ELR (cell line): ENCODE data around the gene RABAC1.

Experiments
- DNase-seq: peaks from one replicate; pipeline ENCODE4 v3.0.0-alpha.2; 2015; ENCODE audit warnings: low read depth

Gene RABAC1

DNA sequence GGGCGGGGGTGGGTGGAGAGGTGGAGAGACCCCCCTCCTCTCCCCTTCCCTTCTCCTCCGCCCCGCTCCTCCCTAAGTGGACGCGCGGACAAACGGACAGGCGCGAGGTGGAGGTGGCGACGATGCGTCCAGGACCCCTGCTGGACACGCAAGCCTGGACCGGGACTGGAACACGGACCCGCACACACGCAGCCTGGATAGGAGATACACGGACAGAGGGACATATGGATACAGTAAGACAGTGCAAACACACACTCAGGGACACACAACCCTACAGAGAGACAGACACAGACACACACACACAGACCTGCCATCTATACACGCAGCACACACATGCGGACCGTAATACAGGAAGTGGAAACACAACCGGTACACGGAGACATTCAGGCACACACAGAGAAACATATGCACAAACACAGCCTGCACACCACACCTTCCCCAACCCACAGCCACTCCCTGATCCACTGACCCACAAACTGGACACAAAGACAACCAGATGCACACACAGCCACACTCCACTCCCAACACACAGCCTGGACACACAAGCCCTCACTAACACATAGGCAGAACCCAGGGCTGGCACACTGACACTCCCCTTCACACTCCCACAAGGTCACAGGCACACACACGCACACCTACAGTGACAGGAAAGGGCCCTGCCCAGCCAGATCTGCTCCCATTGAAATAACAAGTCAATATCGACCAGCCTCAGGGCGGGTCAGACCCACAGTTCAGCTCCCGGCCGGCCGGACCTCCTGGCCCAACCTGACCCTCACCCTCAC, 30.2 kb downstream of the RABAC1 start:
- DNase-seq = no peak

DNA sequence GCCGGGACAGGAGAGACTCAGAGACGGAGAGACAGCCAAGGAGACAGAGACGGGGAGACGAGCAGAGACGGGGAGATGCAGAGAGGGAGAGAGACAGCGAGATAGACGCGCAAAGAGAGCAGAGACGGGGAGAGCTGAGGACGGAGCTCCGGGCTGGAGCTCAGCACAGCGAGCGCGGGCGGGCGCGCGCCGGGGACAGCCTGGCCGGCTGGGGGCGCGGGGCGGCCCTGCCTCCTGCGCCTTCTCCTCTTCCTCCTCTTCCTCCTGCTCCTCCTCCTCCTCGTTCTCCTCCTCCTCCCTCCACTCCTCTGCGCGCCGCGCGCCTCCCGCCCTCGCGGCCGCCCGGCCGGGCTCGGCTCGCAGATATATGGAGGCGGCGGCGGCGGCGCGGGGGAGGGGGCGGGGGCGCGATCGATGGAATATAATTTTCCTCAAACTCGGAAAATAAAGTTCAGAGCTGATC, 30.9 kb downstream of the RABAC1 start, which contains the start of gene ERFL:
Gene ERFL (minus strand): TSS at position 229 of the 463 bp plus-strand sequence. CDS start 15,530 bp downstream, outside the sequence.
- DNase-seq = no peak

DNA sequence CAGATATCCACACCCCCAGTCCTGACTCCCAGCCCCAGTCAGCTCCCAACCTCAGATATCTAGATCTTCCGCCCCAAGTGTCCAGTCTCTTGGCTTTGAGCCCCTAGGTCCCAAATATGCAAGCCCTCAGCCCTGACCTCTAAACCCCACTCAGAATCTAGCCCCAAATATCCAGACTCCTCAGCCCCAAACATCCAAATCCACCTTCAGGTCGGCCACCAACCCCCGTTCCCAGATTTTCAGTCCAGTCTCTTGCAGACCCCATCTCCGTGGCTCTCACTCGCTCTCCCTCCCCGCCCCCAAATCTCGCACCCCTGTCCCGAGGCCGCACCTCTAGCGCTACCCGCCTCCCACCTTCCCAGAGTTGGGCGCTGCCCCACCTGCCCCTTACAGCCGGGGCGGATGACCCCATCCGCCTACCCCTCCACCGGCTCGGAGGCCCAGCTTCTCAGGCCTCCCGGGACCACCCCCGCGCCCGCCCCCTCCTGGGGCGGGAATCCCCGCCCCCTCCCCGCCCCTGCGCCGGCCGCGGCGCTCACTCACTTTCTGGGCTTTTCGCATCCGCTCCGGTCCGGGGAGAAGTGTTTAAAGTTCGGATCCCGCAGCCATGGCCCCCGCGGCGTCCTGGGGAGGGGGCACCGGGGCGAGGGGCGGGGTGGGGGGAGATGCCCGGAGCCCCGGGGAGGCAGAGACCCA, 31.5 kb downstream of the RABAC1 start:
- DNase-seq = no peak

DNA sequence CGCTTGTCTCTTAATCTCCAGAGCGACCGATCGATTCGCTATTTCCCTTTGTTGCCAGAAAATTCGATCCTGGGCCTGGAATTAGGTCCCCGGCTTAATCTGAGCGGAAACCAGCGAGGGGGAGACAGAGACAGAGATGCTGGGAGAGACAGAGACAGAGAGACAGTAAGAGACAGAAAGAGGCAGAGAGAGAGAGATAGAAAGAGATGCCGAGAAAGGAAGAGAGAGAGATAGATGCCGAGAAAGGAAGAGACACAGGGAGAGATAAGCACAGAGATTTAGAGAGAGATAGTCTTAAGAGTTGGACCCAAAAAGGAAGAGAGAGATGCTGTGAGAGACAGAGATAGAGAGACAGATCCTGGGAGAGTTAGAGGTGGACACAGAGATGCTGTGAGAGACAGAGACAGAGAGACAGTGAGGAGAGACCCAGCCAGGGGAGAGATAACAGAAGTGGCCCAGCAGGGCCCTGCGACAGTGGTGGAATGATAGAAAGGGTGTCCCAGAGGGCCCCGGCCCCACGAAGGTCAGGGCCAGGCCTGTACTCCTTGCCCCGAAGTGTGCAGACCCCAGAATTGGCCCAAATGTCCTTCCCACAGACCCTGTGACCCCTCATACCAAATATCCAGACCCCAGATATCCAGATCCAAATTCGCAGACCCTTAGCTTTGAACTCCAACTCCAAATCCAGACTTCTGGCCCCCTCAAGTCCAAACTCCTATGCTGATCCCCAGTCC, 32.2 kb downstream of the RABAC1 start:
- DNase-seq = no peak

DNA sequence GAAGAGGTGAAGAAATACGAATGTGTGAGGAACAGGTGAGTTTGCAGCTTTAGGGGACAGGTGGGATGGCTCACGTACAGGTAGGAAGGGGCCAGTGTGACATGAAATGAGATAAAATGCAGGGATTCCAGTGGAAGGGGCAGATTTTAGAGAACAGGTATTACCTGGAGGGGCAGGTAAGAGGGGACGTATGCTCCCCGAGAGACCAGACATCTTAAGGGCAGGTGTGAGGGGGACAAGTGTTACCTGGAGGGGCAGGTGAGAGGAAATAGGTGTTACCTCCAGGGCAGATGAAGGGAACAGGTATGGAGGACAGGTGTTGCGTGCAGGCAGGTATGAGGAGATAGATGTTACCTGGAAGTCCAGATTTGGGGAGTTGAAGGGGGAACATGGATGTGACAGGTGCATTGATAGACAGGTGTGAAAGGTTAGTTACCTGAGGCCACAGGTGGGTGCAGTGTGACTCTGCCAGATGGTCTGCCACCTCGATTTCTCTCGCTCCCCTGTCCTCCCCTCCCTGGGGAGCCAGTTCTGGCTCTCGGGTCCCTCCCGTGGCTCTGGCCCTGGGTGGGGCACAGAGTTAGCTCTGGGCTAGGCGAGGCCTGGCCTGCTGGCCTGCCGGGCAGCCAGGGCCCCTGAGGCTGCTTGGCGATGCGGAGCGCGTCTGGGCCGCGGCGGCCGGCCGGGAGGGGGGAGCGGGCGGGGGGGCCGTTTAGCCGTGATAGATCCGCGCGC, 32.9 kb downstream of the RABAC1 start:
- DNase-seq = no peak

DNA sequence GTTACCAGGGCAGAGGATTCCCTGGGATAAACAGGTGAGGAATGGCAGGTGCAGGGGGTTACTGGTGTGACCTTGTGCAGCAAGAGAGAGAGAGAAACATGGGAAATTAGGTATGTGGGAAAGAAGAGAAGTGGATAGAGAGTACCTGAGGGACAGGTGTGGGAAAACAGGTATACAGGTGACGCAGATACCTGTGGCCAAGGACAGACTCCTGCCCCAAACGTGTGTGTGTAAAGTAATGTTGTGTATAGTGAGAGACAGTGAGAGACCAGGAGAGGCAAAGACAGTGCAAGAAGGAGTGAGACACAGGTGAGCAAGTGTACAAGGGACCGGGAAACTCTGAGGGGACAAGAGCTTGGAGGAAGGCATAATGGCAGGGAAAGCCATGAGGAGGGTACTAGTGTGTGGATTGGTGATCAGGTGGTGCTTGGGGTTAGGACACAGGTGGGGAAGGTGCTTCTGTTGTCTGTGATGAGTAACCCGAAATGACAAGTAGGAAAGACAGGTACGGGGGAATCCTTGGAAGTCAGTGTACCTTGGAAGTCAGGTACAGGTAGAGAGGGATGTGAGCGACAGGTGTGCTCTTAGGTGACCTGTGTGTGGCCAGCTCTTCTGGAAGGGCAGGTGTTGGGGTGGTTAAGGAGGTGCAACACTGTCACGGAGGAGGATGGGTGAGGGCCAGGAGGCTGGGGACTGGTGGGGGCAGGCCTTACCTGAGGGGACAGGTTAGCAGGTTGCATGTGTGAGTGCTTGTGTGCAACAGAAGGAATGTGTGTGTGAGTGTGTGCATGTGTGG, 33.7 kb downstream of the RABAC1 start:
- DNase-seq = no peak

DNA sequence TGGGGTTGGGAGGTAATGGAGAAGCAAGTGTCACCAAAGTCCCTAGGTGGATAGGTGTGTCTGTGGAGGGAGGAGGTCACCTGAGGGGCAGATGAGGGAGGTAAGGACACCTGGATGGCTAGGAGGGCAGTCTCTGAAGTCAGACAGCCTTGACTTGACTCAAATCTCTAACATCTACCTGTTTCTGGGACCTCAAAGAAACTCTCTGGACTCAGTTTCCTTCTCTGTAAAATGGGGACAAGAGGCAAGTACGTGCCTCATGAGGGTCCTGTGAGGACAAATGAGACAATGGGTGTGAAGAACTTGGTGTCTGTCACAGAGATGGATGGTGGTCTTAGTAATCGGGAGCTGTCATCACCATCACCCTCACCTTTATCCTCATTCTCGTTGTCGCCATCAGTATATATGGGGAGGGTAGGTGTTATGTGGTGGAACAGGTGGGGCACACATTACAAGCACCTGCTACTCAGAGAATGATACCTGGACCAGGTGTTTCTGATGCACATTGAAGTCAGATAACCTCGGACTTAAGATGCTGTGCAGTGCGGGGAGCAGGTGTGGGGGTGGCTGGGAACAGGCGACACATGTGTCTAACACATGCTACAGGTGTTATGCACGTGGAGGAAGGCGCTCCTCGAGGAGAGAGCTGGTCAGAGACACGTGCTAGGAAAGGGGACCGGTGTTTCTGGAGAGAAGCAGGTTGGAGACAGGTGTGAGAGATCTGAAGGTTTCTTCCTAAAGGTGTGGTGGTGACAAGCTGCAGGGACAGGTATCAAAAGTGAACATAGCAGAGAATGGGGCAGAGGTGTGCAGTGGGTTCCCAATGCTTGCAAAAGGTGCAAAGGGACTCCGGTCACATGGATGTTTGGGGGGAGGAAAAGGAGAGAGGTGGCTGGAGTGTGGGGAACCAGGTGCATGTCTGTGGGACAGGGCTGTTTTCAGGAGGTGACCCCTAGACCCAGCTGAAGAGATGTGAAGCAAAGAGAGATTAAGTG, 34.7 kb downstream of the RABAC1 start:
- DNase-seq = no peak

DNA sequence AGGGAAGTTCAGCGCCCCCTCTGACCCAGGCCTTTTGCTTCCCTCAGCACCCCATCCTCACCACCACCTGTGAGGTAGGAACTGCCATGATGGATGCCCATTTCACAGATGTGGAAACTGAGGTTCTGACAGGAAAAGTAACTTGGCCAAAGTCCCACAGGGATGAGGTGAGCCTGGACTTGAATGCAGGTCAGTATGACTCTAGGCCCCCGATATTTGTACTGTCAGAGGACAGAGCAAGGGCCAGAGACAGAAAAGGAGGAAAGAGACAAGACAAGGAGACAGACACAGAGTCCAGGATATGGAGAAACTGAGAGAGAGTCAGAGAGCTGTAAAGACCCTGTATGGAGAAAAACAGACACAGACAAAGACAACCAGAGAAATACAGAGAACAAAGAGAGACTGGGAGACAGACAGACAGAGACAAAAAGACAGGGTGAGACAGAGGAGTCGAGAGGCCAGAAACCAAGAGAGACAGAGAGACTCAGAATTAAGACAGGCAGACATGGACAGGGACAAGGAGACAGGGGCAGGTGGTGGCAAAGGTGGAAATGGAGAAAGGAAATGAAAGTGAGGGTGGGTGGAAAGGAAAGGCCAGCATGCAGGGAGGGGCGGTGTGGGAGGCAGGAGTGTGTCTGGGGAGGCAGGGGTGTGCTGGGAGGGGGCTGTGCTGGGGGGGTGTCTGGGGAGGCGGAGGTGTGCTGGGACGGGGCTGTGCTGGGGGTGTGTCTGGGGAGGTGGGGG, 35.9 kb downstream of the RABAC1 start:
- DNase-seq = no peak

DNA sequence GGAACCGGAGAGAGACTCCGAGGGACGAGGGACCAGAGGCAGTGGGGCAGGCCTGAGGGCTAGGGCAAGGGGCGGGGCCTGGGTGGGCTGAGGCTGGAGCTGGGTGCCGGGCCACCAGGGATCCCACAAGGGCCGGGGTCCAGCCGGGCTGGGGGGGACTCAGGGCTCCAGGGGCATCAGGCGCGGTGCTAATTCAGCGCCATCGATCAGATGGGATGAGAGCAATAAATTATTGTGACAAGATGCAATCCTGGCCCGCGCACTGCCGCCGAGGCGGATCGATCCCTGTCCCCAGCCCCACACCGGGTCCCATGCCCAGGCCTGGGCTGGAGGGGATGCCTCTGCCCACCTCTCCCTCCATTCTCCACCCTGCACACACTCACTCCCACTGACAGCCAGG, 36.5 kb downstream of the RABAC1 start:
- DNase-seq = no peak

DNA sequence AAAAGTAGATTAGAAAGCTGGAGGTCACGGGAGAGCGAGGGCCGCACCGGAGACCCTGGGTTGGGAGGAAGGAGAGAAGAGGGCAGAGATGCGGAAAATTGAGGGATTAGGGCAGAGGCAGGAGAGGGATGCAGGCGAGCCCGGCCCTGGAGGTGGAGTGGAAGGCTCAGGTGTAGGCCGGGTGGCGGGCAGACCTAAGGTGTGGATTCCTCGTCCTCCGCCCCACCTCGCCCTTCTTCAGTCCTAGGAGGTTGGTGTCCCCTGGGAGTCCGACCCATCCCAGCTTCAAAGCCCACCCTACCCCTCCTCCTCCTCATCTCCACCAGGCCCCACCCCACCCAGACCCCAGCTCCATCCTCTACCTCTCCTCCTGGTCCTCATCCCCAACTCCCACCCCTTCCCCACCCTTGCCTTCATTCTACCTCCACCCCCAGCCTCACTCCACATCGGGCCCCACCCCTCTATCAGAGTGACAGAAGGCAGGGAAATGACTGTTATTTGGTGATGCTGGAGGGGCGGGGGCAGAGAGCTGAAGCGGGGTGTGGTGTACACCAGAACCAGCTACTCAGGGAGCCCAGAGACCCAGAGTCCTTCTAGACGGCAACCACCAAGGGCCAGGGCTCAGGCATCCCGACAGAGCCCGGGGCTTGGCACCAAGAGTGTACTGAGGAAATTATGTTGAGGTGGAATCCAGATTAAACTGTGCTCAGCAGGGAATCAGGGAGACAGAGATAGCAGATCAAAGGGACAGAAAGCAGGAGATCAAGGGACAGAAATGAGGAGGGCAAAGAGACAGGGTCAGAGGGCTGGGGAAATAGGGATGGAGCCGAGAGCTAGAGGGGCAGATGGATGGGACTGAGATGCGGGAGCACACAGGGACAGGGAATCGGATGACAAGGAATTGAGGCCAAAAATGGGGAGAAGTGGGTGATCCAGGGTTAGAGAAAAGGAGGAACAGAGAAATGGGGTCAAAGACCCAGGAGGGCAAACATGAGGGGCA, 37.2 kb downstream of the RABAC1 start:
- DNase-seq = no peak

DNA sequence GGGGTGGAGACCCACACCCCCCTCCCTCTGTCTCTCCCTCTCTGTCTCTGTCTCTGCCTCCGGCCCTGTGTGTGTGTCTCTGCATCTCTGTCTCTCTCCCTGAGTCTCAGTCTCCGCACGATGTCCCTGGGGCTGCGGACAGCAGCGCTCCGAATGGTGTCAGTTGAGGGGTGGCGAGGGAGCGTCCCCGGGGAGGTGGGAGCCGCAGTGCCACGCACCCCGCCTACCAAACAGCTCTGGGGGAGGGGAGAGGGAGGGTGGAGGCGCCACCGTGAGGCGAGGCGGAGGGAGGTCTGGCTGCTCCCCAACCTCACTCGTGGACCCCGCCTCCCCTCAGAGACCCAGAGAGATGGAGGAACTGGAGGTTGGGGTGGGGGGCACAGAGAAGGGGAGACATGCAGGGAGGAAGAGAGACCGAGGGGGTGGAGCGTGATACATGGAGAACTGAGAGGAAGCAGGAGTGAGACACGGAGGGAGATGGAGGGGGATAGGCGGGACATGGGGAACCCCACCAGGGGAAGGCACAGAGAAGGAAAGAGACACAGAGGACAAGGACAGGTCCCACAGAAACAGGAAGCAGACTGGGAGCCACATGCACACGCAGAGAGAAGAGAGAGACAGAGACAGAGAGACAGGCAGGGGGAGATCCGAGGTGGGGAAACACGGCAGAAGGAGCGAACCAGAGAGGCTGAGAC, 38.1 kb downstream of the RABAC1 start:
- DNase-seq = no peak

DNA sequence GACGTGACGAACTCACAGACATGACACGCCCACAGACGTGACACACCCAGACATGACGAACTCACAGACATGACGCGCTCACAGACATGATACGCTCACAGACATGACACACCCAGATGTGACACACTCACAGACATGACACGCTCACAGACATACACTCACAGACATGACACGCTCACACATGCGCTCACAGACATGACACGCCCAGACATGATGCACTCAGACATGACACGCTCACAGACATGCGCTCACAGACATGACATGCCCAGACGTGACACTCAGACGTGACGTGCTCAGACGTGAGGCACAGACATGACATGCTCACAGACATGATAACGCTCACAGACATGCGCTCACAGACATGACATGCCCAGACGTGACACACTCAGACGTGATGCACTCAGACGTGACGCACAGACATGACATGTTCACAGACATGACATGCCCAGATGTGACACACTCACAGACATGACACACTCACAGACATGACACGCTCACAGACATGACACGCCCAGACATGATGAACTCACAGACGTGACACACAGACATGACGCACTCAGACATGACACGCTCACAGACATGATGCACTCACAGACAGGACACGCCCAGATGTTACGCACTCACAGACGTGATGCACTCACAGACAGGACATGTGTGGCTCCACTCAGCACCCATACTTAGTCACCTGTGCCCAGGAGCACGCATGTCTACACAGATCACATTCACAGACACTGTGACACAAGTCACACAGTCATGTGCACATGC, 39.0 kb downstream of the RABAC1 start:
- DNase-seq = no peak

DNA sequence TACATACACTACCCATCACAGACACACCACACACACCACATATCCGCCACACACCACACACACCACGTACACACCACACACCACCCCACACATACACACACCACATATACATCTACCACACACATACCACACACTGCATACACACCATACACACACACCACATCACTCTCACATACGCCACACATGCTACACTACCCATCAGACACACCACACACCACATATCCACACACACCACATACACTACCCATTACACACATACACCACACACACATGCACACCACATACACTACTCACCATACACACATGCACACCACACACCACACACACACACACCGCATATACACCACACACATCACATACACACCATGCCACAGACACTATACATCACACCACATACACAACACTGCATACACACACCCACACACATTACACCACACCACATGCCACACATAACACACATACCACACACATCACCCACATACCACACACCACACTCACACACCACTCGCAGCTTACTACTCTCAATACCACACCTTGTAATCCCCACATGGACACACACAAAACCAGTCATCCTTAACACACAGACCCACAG, 40.4 kb downstream of the RABAC1 start:
- no peak for DNase-seq

DNA sequence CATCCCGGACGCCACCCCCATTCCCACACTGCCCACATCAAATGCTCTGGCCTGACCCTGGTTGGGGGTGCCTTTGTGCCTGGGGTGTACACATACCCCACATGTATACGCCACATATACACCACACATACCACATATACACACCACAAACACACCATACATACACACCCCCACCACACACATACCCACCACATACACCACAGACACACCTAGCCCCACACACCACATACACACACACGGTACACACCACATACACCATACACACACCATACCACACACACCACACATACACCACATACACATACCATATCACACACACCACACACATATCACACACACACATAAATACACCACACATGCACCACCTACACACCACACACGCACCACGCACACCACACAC, 41.0 kb downstream of the RABAC1 start:
- no peak for DNase-seq

DNA sequence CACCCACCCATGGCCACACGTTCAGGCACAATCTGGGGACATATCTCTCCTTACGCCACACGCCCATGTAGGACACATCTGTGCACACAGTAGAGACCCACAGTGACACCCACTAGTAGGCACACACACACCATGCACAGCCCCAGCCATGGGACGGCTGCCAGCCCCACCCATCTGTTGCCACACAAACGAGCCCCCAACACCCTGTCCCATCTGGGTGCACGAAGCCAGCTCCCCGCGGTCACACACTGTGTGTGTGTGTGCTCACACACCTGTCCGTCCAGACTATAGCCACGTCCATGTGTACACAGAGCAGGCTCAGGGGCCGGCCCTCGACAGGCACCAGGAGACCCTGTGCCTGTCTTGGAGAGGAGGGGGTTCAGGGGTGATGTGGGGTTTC, 41.4 kb downstream of the RABAC1 start:
- DNase-seq = no peak

DNA sequence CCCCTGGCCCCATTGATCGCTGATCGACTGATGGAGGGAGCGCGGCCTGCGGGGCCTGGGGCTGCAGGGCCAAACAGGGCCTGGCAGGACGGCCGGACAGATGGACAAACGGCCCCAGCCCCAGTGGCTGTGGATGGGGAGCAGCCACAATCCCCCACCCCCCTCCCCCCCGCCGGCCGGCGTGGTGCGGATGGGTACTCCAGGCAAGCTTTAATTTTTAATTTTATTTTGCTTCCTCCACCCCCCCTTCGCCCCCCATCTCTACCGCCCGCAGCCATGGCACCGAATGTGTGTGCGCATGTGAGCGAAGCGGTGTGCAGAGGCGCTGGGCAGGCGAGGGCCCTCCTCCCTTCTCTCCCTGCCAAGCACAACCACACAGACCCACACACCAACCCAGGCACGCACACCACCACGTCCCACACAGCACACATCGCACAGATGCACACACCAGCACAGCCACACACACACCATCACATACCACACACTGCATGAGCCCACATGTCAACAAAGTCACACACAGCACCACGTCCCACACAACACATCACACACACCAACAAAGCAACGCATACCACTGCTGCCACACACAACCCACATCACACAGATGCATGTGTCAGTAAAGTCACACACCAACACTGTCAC, 43.2 kb downstream of the RABAC1 start:
- DNase-seq = no peak
